Neural cell (in vitro differentiated cells): ENCODE measurements around the gene IL23A. TPM values are rescaled to one million over a fixed set of nuclear protein-coding genes. Genes with fewer than 3 reads are reported as not detected.
A peak's percentile ranks its signal among the peaks of the same experiment; 100 is the strongest.

Source experiments
- H2AFZ ChIP-seq: fragments of 200-600, 300-800 bp; sonication (generic), shearing (Covaris generic); 2 replicates; pipeline ENCODE4 v1.6.0; 2014; ENCODE audit warnings: low read depth, mild to moderate bottlenecking, antibody characterized with exemption, low read length, moderate library complexity
- H3F3A ChIP-seq: fragments of 200-600 bp; shearing (Covaris generic); 2 replicates; pipeline ENCODE4 v1.6.1; 2016; ENCODE audit warnings: mild to moderate bottlenecking, moderate library complexity, mixed read lengths, antibody characterized with exemption, low read length; ENCODE audit not compliant: insufficient read depth, poor library complexity, severe bottlenecking
- H3K27ac ChIP-seq: fragments of 200-600, 300-800 bp; sonication (generic), shearing (Covaris generic); 2 replicates; pipeline ENCODE4 v1.5.1; 2014; ENCODE audit warnings: mild to moderate bottlenecking, low read length, moderate library complexity
- H3K27me3 ChIP-seq: fragments of 300-800, 200-600 bp; sonication (generic), shearing (Covaris generic); 2 replicates; pipeline ENCODE4 v1.6.0; 2014; ENCODE audit warnings: mild to moderate bottlenecking, low read depth, low read length, moderate library complexity; ENCODE audit not compliant: insufficient read depth
- H3K36me3 ChIP-seq: fragments of 300-800, 200-600 bp; sonication (generic), shearing (Covaris generic); 2 replicates; pipeline ENCODE4 v1.5.1; 2014; ENCODE audit warnings: mild to moderate bottlenecking, antibody characterized with exemption, low read length, moderate library complexity; ENCODE audit not compliant: insufficient read depth
- H3K4me2 ChIP-seq: fragments of 300-800, 200-600 bp; sonication (generic), shearing (Covaris generic); 2 replicates; pipeline ENCODE4 v1.6.0; 2014; ENCODE audit warnings: mild to moderate bottlenecking, low read length
- H3K4me3 ChIP-seq: fragments of 300-800, 200-600 bp; sonication (generic), shearing (Covaris generic); 2 replicates; pipeline ENCODE4 v1.5.1; 2014; ENCODE audit warnings: mild to moderate bottlenecking, low read length, moderate library complexity
- H3K79me2 ChIP-seq: fragments of 200-600 bp; shearing (Covaris generic); replicated peaks from 2 replicates; pipeline ENCODE4 v1.6.0; 2014; ENCODE audit warnings: mild to moderate bottlenecking, low read length, moderate library complexity; ENCODE audit not compliant: insufficient read depth
- H3K9ac ChIP-seq: fragments of 300-800, 200-600 bp; sonication (generic), shearing (Covaris generic); 2 replicates; pipeline ENCODE4 v1.6.1; 2016; ENCODE audit warnings: mild to moderate bottlenecking, low read length, mixed read lengths
- H3K9me2 ChIP-seq: fragments of 200-600 bp; shearing (Covaris generic); 2 replicates; pipeline ENCODE4 v1.6.1; 2016; ENCODE audit warnings: mild to moderate bottlenecking, low read length, mixed read lengths; ENCODE audit not compliant: insufficient read depth
- H3K9me3 ChIP-seq: fragments of 200-600, 300-800 bp; sonication (generic), shearing (Covaris generic); 2 replicates; pipeline ENCODE4 v1.6.1; 2016; ENCODE audit warnings: mild to moderate bottlenecking, mixed run types, low read length, moderate library complexity, mixed read lengths
- H4K20me1 ChIP-seq: fragments of 200-600 bp; shearing (Covaris generic); 2 replicates; pipeline ENCODE4 v1.6.1; 2016; ENCODE audit warnings: mild to moderate bottlenecking, mixed run types; ENCODE audit not compliant: insufficient read depth
- EP300 ChIP-seq: fragments of 450-650 bp; conservative IDR thresholded peaks from 2 replicates; pipeline ENCODE4 v1.6.1; 2014; ENCODE audit warnings: antibody characterized with exemption, mild to moderate bottlenecking, moderate library complexity; ENCODE audit not compliant: poor library complexity, severe bottlenecking
- EZH2 ChIP-seq: fragments of 200-600, 300-800 bp; shearing (Covaris generic), sonication (generic); IDR thresholded peaks from 2 replicates; pipeline ENCODE4 v1.6.1; 2014; ENCODE audit warnings: antibody characterized with exemption, low read length, borderline replicate concordance, mild to moderate bottlenecking; ENCODE audit not compliant: insufficient read depth, poor library complexity, severe bottlenecking
- MXI1 ChIP-seq: fragments of 450-650 bp; conservative IDR thresholded peaks from 2 replicates; pipeline ENCODE4 v1.6.1; 2014; ENCODE audit warnings: antibody characterized with exemption, mild to moderate bottlenecking; ENCODE audit not compliant: poor library complexity, severe bottlenecking
- POLR2AphosphoS5 ChIP-seq: IDR thresholded peaks from 2 replicates; pipeline ENCODE4 v1.6.1; 2012
- RAD21 ChIP-seq: fragments of 450-650 bp; conservative IDR thresholded peaks from 2 replicates; pipeline ENCODE4 v1.6.1; 2014; ENCODE audit warnings: antibody characterized with exemption, mild to moderate bottlenecking, moderate library complexity
- SMC3 ChIP-seq: fragments of 450-650 bp; conservative IDR thresholded peaks from 2 replicates; pipeline ENCODE4 v1.6.1; 2014; ENCODE audit warnings: antibody characterized with exemption, mild to moderate bottlenecking, moderate library complexity; ENCODE audit not compliant: poor library complexity
- TAF1 ChIP-seq: IDR thresholded peaks from 2 replicates; pipeline ENCODE4 v1.6.1; 2012; ENCODE audit warnings: low read depth
- polyA plus RNA-seq: library from polyadenylated mRNA; depleted of rRNA; stranded (reverse); fragments of >200 nt; gene quantifications from 2 replicates; pipeline ENCODE4 v1.2.3, GENCODE V29; 2014
- TF ChIP-seq, protein P1 (sequence below): fragments of 450-650 bp; IDR thresholded peaks from 2 replicates; pipeline ENCODE4 v1.5.1; 2014; ENCODE audit warnings: antibody characterized with exemption, mild to moderate bottlenecking, moderate library complexity; ENCODE audit not compliant: poor library complexity, severe bottlenecking
- TF ChIP-seq, protein P2 (sequence below): IDR thresholded peaks from 2 replicates; pipeline ENCODE4 v1.6.1; 2012; ENCODE audit warnings: borderline replicate concordance

IL23A gene
- polyA plus RNA-seq, 1 donor from 2014 or later = 0.31 TPM

GRCh38 chr12:56315249-56315621, 23.4 kb upstream of the IL23A start:
- peak overlapping the region; percentile 22 for H2AFZ ChIP-seq
- no peaks in the 10 kb centered on the region for H3K9me2 ChIP-seq
- H3K36me3 ChIP-seq = peaks cover 4% of the 10 kb centered on the region

GRCh38 chr12:56315622-56316473, 22.8 kb upstream of the IL23A start, which contains the start of gene CNPY2:
TSS of gene CNPY2 (minus strand) at chr12:56315988. CDS start at chr12:56315217, 771 bp downstream.
- TF ChIP-seq MXI1 (peak; percentile 86), TAF1 (no peak), SMC3 (peak; percentile 37), POLR2AphosphoS5 (peak; percentile 78), EZH2 (no peak), EP300 (no peak), RAD21 (no peak)
- TF ChIP-seq, protein P1, sequence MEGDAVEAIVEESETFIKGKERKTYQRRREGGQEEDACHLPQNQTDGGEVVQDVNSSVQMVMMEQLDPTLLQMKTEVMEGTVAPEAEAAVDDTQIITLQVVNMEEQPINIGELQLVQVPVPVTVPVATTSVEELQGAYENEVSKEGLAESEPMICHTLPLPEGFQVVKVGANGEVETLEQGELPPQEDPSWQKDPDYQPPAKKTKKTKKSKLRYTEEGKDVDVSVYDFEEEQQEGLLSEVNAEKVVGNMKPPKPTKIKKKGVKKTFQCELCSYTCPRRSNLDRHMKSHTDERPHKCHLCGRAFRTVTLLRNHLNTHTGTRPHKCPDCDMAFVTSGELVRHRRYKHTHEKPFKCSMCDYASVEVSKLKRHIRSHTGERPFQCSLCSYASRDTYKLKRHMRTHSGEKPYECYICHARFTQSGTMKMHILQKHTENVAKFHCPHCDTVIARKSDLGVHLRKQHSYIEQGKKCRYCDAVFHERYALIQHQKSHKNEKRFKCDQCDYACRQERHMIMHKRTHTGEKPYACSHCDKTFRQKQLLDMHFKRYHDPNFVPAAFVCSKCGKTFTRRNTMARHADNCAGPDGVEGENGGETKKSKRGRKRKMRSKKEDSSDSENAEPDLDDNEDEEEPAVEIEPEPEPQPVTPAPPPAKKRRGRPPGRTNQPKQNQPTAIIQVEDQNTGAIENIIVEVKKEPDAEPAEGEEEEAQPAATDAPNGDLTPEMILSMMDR = peak; percentile 27
- TF ChIP-seq, protein P2, sequence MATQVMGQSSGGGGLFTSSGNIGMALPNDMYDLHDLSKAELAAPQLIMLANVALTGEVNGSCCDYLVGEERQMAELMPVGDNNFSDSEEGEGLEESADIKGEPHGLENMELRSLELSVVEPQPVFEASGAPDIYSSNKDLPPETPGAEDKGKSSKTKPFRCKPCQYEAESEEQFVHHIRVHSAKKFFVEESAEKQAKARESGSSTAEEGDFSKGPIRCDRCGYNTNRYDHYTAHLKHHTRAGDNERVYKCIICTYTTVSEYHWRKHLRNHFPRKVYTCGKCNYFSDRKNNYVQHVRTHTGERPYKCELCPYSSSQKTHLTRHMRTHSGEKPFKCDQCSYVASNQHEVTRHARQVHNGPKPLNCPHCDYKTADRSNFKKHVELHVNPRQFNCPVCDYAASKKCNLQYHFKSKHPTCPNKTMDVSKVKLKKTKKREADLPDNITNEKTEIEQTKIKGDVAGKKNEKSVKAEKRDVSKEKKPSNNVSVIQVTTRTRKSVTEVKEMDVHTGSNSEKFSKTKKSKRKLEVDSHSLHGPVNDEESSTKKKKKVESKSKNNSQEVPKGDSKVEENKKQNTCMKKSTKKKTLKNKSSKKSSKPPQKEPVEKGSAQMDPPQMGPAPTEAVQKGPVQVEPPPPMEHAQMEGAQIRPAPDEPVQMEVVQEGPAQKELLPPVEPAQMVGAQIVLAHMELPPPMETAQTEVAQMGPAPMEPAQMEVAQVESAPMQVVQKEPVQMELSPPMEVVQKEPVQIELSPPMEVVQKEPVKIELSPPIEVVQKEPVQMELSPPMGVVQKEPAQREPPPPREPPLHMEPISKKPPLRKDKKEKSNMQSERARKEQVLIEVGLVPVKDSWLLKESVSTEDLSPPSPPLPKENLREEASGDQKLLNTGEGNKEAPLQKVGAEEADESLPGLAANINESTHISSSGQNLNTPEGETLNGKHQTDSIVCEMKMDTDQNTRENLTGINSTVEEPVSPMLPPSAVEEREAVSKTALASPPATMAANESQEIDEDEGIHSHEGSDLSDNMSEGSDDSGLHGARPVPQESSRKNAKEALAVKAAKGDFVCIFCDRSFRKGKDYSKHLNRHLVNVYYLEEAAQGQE = no peak
- no peaks in the 10 kb centered on the region for H3K27me3 ChIP-seq
- no peaks in the 10 kb centered on the region for H3K9me2 ChIP-seq
- H3K9me3 ChIP-seq = no peaks in the 10 kb centered on the region
- no peaks in the 10 kb centered on the region for H4K20me1 ChIP-seq
- peak within 1 kb of the TSS; percentile 68 for H3K4me2 ChIP-seq
- H3K79me2 ChIP-seq = peaks cover 10% of the 10 kb centered on the region
- no peaks in the 10 kb centered on the region for H3F3A ChIP-seq
- peak within 1 kb of the TSS; percentile 91 for H3K4me3 ChIP-seq
- peak within 1 kb of the TSS; percentile 89 for H3K9ac ChIP-seq
- peak within 1 kb of the TSS; percentile 84 for H3K27ac ChIP-seq
- H3K36me3 ChIP-seq = peaks cover 3% of the 10 kb centered on the region
- peak within 1 kb of the TSS; percentile 22 for H2AFZ ChIP-seq

More at GRCh38 chr12:56315249-56315621, 23.4 kb upstream of the IL23A start:
- Histone ChIP-seq H3K27ac (peak overlapping the region; percentile 84), H3K79me2 (peaks cover 10% of the 10 kb centered on the region), H3K4me3 (peak overlapping the region; percentile 91), H3K27me3 (no peaks in the 10 kb centered on the region), H3K9me3 (no peaks in the 10 kb centered on the region), H3K9ac (peak overlapping the region; percentile 89), H3K4me2 (peak overlapping the region; percentile 68), H3F3A (no peaks in the 10 kb centered on the region), H4K20me1 (no peaks in the 10 kb centered on the region)
- no peak for TF ChIP-seq SMC3
- TF ChIP-seq, protein P2 = no peak
- no peak for TF ChIP-seq RAD21
- TF ChIP-seq POLR2AphosphoS5 = no peak
- TF ChIP-seq, protein P1 = no peak
- no peak for TF ChIP-seq MXI1
- TF ChIP-seq TAF1 = no peak
- TF ChIP-seq EZH2 = no peak
